Middle frontal gyrus (tissue), 1 donor: ENCODE results near the gene OST4.

Experiments used
- DNase-seq: peaks from one replicate; pipeline ENCODE4 v3.0.0-alpha.2; 2015; ENCODE audit warnings: low spot score; ENCODE audit errors: extremely low spot score

Gene OST4

GRCh38 chr2:27054721-27055120 is 16.7 kb downstream of the OST4 start:
- no peak for DNase-seq

- DNase-seq, result no peak
These were observed 17.7 kb downstream of the OST4 start for GRCh38 chr2:27053776-27054175.

GRCh38 chr2:27053321-27053720 is 18.1 kb downstream of the OST4 start:
- DNase-seq, result no peak

GRCh38 chr2:27051902-27052645 is 19.4 kb downstream of the OST4 start:
- DNase-seq, result no peak

- DNase-seq, result peak; percentile 91
These were observed 20.2 kb downstream of the OST4 start, which contains the start of gene AGBL5 for GRCh38 chr2:27050996-27051901. TSS of gene AGBL5 (plus strand) at chr2:27051668. CDS start at chr2:27052959, 1,291 bp downstream.

- DNase-seq, result peak; percentile 95
These were observed 21.0 kb downstream of the OST4 start for GRCh38 chr2:27050281-27050995.

- DNase-seq, result no peak
These were observed 21.8 kb downstream of the OST4 start for GRCh38 chr2:27049422-27050280.

GRCh38 chr2:27042985-27043634 is 28.3 kb downstream of the OST4 start:
- no peak for DNase-seq

GRCh38 chr2:27042159-27042661 is 29.2 kb downstream of the OST4 start:
- no peak for DNase-seq

- no peak for DNase-seq
These were observed 29.7 kb downstream of the OST4 start for GRCh38 chr2:27041752-27042151.

- DNase-seq, result no peak
These were observed 31.2 kb downstream of the OST4 start for GRCh38 chr2:27040282-27040681.

GRCh38 chr2:27039871-27040270 is 31.6 kb downstream of the OST4 start:
- DNase-seq, result no peak

GRCh38 chr2:27039426-27039825 is 32.0 kb downstream of the OST4 start:
- DNase-seq, result no peak

GRCh38 chr2:27038631-27039339 is 32.7 kb downstream of the OST4 start:
- DNase-seq, result no peak

GRCh38 chr2:27038012-27038411 is 33.4 kb downstream of the OST4 start:
- DNase-seq, result no peak

- no peak for DNase-seq
These were observed 38.1 kb downstream of the OST4 start for GRCh38 chr2:27033253-27033852.

- peak; percentile 69 for DNase-seq
These were observed 38.8 kb downstream of the OST4 start, which contains the start of gene TMEM214 for GRCh38 chr2:27032495-27033252. TSS of gene TMEM214 (plus strand) at chr2:27032965. CDS start at chr2:27033016, 51 bp downstream.

GRCh38 chr2:27029051-27029450 is 42.4 kb downstream of the OST4 start:
- no peak for DNase-seq
